Gastrocnemius medialis (tissue), 4 donors: ENCODE results near the gene FBXW11. TPM values are rescaled to one million over a fixed set of nuclear protein-coding genes. Genes with fewer than 3 reads are reported as not detected.

ENCODE experiments used
- ATAC-seq, 2 donors: fragments of 150-250 bp; one replicate each; pipeline ENCODE4 v1.9.1; 2016
- DNase-seq, 2 donors: peaks; one replicate each; pipeline ENCODE4 v3.0.0-alpha.2; 2019
- H3K27ac ChIP-seq, 4 donors: fragments of 200-600 bp; sonication (generic); 1 replicate in 1 of 4; 2 replicates in 3 of 4; pipeline ENCODE4 v1.5.1; 2016 to 2018; ENCODE audit warnings: mild to moderate bottlenecking in 2 of 4, moderate library complexity in 1 of 4
- H3K27me3 ChIP-seq, 3 donors: fragments of 200-600 bp; sonication (generic) in 2 of 3; 1 replicate in 1 of 3; 2 replicates in 2 of 3; pipeline versions ENCODE4 v1.5.1 to v1.6.0; 2016 to 2019; ENCODE audit warnings: mild to moderate bottlenecking in 1 of 3, moderate library complexity in 1 of 3
- H3K36me3 ChIP-seq, 2 donors: fragments of 200-600 bp; sonication (generic) in 1 of 2; one replicate each; pipeline ENCODE4 v1.5.1; 2017 to 2018
- H3K4me1 ChIP-seq, 2 donors: fragments of 200-600 bp; sonication (generic) in 1 of 2; one replicate each; pipeline ENCODE4 v1.5.1; 2016 to 2017; ENCODE audit warnings: mild to moderate bottlenecking in 2 of 2
- H3K4me3 ChIP-seq, 4 donors: fragments of 200-600 bp; sonication (generic) in 3 of 4; 1 replicate in 1 of 4; 2 replicates in 3 of 4; pipeline ENCODE4 v1.5.1; 2016 to 2019; ENCODE audit warnings: mild to moderate bottlenecking in 2 of 4
- H3K9me3 ChIP-seq, 3 donors: fragments of 200-600 bp; sonication (generic) in 2 of 3; 1 replicate in 1 of 3; 2 replicates in 2 of 3; pipeline ENCODE4 v1.5.1; 2016 to 2019
- POLR2A ChIP-seq, 2 donors: fragments of 450-650 bp; IDR thresholded peaks; one replicate each; pipeline ENCODE4 v1.6.1; 2017; ENCODE audit warnings: antibody characterized with exemption in 2 of 2, mild to moderate bottlenecking in 2 of 2, moderate library complexity in 2 of 2
- in situ Hi-C, 4 donors: fragments of 200-750 bp; cut with MboI; loops; one replicate each; pipeline versions ENCODE4 v1.15.0 to v1.8.0; 2017; ENCODE audit warnings: low sequenced_read_pairs in 4 of 4
- intact Hi-C: fragments of 100-400 bp; cut with DNase I; formaldehyde crosslinking; loops from one replicate; pipeline ENCODE4 v1.15.1; 2023; ENCODE audit warnings: low total_unique reads
- total RNA-seq, 4 donors: library from RNA; depleted of rRNA; stranded (reverse); fragments of >200 nt; gene quantifications; one replicate each; pipeline versions ENCODE4 v1.1.0 to v1.2.3, GENCODE V29; 2016
- TF ChIP-seq, protein P1 (sequence below), 5 experiments: fragments of 450-650 bp in 3 of 5; fragments of 200-600 bp in 2 of 5; sonication (generic) in 2 of 5; IDR thresholded peaks in 4 of 5; conservative IDR thresholded peaks in 1 of 5; 1 replicate in 4 of 5; 2 replicates in 1 of 5; pipeline ENCODE4 v1.5.1; 2016 to 2019; ENCODE audit warnings: antibody characterized with exemption in 5 of 5, mild to moderate bottlenecking in 3 of 5, moderate library complexity in 3 of 5

FBXW11 gene
- total RNA-seq, 4 donors from 2014 or later: 68.5 to 80.8 (median 72.2) TPM

DNA sequence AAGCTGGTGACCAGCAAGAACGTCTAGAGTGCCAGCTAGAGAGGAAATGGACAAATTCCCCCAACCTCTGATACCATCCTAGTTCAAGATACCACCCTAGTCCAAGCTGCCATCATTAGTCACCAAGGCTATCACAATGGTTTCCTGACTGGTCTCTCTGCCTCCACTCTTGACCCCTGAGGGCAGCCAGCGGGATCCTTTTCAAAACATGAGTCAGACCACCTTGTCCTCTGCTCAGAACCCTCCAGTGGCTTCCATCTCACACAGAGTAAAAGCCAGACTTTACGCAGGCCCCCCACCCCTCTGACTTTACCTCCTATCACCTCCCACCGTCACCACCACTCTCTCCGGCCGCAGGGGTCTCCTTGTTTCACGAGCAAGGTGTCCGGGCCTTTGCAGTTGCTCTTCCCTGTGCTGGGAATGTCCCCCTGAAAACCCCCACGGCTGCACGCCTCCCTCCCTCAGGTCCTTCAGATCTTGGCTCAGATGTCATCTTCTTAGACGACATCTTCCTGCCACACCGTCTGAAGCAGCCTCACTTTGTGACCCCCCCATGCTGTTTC lies 42.2 kb upstream of the FBXW11 start:
- TF ChIP-seq POLR2A (IDR thresholded peaks at IDR 0.05): no peak
- TF ChIP-seq, protein P1, sequence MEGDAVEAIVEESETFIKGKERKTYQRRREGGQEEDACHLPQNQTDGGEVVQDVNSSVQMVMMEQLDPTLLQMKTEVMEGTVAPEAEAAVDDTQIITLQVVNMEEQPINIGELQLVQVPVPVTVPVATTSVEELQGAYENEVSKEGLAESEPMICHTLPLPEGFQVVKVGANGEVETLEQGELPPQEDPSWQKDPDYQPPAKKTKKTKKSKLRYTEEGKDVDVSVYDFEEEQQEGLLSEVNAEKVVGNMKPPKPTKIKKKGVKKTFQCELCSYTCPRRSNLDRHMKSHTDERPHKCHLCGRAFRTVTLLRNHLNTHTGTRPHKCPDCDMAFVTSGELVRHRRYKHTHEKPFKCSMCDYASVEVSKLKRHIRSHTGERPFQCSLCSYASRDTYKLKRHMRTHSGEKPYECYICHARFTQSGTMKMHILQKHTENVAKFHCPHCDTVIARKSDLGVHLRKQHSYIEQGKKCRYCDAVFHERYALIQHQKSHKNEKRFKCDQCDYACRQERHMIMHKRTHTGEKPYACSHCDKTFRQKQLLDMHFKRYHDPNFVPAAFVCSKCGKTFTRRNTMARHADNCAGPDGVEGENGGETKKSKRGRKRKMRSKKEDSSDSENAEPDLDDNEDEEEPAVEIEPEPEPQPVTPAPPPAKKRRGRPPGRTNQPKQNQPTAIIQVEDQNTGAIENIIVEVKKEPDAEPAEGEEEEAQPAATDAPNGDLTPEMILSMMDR (IDR thresholded peaks at IDR 0.05 in 4 of 5, conservative IDR thresholded peaks at IDR 0.05 in 1 of 5): no peak
- no peaks in the 10 kb centered on the region for H3K27me3 ChIP-seq
- H3K36me3 ChIP-seq: no peaks in the 10 kb centered on the region
- H3K4me1 ChIP-seq: no peaks in the 10 kb centered on the region
- in situ Hi-C loops: loop anchor here (5.0 to 25.0 kb wide), 2 partner anchors 136 to 636 kb away; partner anchors contain the start of gene FGF18 (in 4 of the 4)
- ATAC-seq (no peak), DNase-seq (no peak)
- H3K4me3 ChIP-seq: no peak overlapping the region
- no peak overlapping the region for H3K27ac ChIP-seq
- intact Hi-C loops: no loop called here
- H3K9me3 ChIP-seq: no peaks in the 10 kb centered on the region

DNA sequence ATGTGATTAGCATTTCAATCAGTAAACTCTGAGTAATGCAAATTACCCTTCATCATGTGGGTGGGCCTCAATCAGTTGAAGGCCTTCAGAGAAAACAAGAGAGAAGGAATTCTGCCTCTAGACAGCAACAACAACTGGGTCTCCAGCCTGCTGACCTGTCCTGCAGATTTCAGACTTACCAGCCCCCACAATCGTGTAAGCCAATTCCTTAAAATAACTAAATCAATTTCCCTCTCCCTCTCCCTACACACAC lies 41.7 kb upstream of the FBXW11 start:
- no peaks in the 10 kb centered on the region for H3K27me3 ChIP-seq
- no peak overlapping the region for H3K4me3 ChIP-seq
- ATAC-seq (no peak), DNase-seq (no peak)
- in situ Hi-C loops (loop anchor here (5.0 to 25.0 kb wide), 2 partner anchors 136 to 636 kb away; partner anchors contain the start of gene FGF18 (in 4 of the 4)), intact Hi-C loops (no loop called here)
- H3K9me3 ChIP-seq: no peaks in the 10 kb centered on the region
- H3K27ac ChIP-seq: no peak overlapping the region
- no peaks in the 10 kb centered on the region for H3K4me1 ChIP-seq
- TF ChIP-seq POLR2A (IDR thresholded peaks at IDR 0.05): no peak
- TF ChIP-seq, protein P1 (IDR thresholded peaks at IDR 0.05 in 4 of 5, conservative IDR thresholded peaks at IDR 0.05 in 1 of 5): no peak
- H3K36me3 ChIP-seq: no peaks in the 10 kb centered on the region

DNA sequence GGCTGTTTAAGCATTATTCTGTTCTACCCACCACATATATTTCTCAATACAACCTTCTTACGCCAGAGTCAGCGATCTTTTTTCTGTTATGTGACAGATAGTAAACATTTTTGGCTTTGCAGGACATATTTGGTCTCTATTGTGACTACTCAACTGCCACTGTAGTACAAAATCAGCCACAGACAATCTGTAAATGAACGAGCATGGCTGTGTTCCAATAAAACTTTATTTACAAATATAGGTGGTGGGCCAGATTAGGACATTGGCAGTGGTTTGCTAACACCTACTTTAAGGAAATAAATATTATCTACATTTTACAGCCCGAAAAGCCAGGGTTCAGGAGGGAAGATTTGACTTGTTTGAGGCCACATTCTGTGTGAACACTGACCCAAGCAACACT lies 40.2 kb upstream of the FBXW11 start:
- Histone ChIP-seq H3K27me3 (no peaks in the 10 kb centered on the region), H3K9me3 (no peaks in the 10 kb centered on the region), H3K4me3 (no peak overlapping the region), H3K4me1 (no peaks in the 10 kb centered on the region), H3K36me3 (no peaks in the 10 kb centered on the region), H3K27ac (no peak overlapping the region)
- ATAC-seq (no peak), DNase-seq (no peak)
- intact Hi-C loops (no loop called here), in situ Hi-C loops (loop anchor here (5.0 to 25.0 kb wide), 2 partner anchors 134 to 634 kb away; partner anchors contain the start of gene FGF18 (in 4 of the 4))
- TF ChIP-seq, protein P1 (IDR thresholded peaks at IDR 0.05 in 4 of 5, conservative IDR thresholded peaks at IDR 0.05 in 1 of 5): no peak
- TF ChIP-seq POLR2A (IDR thresholded peaks at IDR 0.05): no peak

DNA sequence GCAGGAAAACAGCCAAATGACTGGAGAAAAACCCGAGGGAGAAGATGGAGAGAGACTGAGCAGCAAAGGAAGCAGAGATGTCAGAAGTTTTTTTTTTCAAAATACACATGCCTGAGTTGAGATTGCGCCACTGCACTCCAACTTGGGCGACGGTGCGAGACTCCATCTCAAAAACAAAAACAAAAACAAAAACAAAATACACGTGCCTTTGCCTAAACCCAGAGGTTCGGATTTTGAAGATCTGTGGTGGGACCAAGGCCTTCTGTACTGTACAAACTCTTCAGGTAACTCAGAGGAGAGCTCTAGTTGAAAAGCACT lies 38.8 kb upstream of the FBXW11 start:
- Histone ChIP-seq H3K9me3 (no peaks in the 10 kb centered on the region), H3K4me1 (no peaks in the 10 kb centered on the region), H3K36me3 (no peaks in the 10 kb centered on the region), H3K27me3 (no peaks in the 10 kb centered on the region), H3K27ac (no peak overlapping the region), H3K4me3 (no peak overlapping the region)
- intact Hi-C loops (no loop called here), in situ Hi-C loops (loop anchor here (5.0 to 25.0 kb wide), 2 partner anchors 133 to 633 kb away; partner anchors contain the start of gene FGF18 (in 4 of the 4))
- DNase-seq (no peak), ATAC-seq (no peak)
- TF ChIP-seq POLR2A (IDR thresholded peaks at IDR 0.05): no peak
- TF ChIP-seq, protein P1 (IDR thresholded peaks at IDR 0.05 in 4 of 5, conservative IDR thresholded peaks at IDR 0.05 in 1 of 5): no peak
